PFSK-1 (cell line): ENCODE results near the gene EMX1.

Experiments used
- FOXP2 ChIP-seq: optimal IDR thresholded peaks from 2 replicates; pipeline ENCODE3; 2011; ENCODE audit warnings: borderline replicate concordance, control low read depth, inconsistent platforms; ENCODE audit not compliant: insufficient read depth; ENCODE audit errors: extremely low read length, extremely low read depth
- POLR2AphosphoS5 ChIP-seq: IDR thresholded peaks from 2 replicates; pipeline ENCODE4 v1.6.1; 2012; ENCODE audit warnings: low read depth, mild to moderate bottlenecking, control low read depth, low read length, moderate library complexity
- TAF1 ChIP-seq: IDR thresholded peaks from 2 replicates; pipeline ENCODE4 v1.6.1; 2012; ENCODE audit warnings: low read length, control low read depth, borderline replicate concordance; ENCODE audit not compliant: insufficient read depth
- TF ChIP-seq, protein P1 (sequence below), 2 experiments: IDR thresholded peaks; 2 replicates each; pipeline versions ENCODE4 v1.6.1 to v1.8.0; 2011 to 2012; ENCODE audit warnings: low read depth in 2 of 2, low read length in 2 of 2, control low read depth in 1 of 2, inconsistent platforms in 1 of 2, mild to moderate bottlenecking in 1 of 2, moderate library complexity in 1 of 2; ENCODE audit not compliant: insufficient read depth in 1 of 2

GRCh38 chr2:72974436-72974754, 57.1 kb downstream of the EMX1 start:
- TF ChIP-seq POLR2AphosphoS5 (no peak), TAF1 (no peak), FOXP2 (no peak)
- TF ChIP-seq, protein P1, sequence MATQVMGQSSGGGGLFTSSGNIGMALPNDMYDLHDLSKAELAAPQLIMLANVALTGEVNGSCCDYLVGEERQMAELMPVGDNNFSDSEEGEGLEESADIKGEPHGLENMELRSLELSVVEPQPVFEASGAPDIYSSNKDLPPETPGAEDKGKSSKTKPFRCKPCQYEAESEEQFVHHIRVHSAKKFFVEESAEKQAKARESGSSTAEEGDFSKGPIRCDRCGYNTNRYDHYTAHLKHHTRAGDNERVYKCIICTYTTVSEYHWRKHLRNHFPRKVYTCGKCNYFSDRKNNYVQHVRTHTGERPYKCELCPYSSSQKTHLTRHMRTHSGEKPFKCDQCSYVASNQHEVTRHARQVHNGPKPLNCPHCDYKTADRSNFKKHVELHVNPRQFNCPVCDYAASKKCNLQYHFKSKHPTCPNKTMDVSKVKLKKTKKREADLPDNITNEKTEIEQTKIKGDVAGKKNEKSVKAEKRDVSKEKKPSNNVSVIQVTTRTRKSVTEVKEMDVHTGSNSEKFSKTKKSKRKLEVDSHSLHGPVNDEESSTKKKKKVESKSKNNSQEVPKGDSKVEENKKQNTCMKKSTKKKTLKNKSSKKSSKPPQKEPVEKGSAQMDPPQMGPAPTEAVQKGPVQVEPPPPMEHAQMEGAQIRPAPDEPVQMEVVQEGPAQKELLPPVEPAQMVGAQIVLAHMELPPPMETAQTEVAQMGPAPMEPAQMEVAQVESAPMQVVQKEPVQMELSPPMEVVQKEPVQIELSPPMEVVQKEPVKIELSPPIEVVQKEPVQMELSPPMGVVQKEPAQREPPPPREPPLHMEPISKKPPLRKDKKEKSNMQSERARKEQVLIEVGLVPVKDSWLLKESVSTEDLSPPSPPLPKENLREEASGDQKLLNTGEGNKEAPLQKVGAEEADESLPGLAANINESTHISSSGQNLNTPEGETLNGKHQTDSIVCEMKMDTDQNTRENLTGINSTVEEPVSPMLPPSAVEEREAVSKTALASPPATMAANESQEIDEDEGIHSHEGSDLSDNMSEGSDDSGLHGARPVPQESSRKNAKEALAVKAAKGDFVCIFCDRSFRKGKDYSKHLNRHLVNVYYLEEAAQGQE (IDR thresholded peaks at IDR 0.05; ENCODE audit: insufficient read depth in 1 of 2, low read depth in 2 of 2, low read length in 2 of 2): no peak
